ENCODE results near the gene ASXL1.
A peak's percentile ranks its signal among the peaks of the same experiment; 100 is the strongest.

DNA sequence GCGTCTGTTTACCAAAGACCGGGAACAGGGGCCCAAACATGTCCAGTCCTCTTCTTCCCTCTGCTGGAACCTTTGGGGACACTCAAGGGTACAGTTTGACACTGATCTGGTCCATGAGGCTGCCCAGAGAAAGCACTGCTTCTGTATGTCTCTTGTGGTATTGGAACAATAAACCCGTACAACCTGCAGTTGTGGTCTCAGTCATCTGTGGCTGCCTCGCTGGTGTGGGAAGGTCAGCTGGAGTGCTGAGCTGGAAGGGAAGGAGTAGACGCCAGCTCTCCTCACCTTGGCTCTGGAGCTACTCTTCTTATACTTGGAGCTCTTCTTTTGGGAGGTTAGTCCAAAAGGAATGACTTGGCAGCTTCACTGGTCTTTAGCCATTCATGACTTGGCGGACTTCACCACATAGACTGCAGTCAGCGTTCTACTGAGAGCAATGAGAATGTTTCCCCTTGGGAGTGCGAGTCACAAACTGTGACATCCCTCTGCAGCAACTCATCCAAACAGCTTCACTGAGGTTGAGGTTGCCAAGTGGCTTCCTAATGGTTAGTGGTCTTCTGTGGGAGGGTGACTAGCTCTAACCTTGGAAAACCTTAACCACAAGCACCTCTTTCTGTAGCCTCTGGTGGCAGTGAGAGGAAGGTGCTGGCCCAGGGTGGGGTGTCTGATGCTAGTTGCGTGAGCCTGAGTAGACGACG is 81.2 kb downstream of the ASXL1 start:
- TF ChIP-seq CTCF (IDR thresholded peaks at IDR 0.05 in 8 of 11, conservative IDR thresholded peaks at IDR 0.05 in 3 of 11) = peak in 1 of 11 experiments; percentile 14
- no peak for TF ChIP-seq POLR2A (IDR thresholded peaks at IDR 0.05)
- no peak for TF ChIP-seq POLR2AphosphoS5 (IDR thresholded peaks at IDR 0.05)
